NCI-H524 (cell line): ENCODE data around the gene NOD2.

Source experiments
- DNase-seq, 2 experiments: peaks; one replicate each; lab custom pipeline; 2025; lab: John Stamatoyannopoulos, UW

Gene NOD2

GRCh38 chr16:50717494-50717893, 24.1 kb downstream of the NOD2 start:
- no peak for DNase-seq

GRCh38 chr16:50718061-50718760, 24.8 kb downstream of the NOD2 start:
- no peak for DNase-seq

DNA sequence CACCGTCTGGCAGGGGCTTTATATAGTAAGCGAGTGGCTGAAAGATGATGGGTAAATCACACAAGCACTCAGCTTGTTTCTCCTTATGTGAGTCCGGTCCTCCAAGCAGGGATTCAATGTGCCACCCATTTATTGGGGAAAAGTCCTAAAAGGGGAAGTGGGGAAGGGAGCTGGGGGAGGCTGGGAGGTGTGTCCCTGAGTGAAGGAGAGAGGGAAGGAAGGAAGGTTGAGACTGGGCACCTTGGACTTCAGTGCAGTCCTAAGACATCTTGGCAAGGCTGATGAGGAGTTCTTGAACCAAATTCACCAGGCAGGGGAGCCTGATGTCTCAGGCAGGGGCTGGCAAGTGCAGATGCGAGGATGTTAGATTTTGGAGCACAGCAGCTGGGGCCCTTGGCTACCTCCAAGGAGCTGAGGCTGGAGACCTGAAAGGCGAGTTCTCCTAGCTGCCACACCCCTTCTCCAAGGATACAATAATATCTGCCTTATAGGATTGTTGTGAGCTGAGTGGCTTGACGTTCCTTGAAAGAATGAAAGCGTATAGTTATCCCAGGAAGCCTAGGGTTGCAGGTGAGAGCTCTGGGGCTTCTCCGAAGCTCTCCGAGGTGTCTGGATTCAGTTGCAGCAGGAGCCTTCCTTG, 25.5 kb downstream of the NOD2 start:
- peak; percentile 17 to 69 for DNase-seq

GRCh38 chr16:50719401-50720337, 26.3 kb downstream of the NOD2 start:
- no peak for DNase-seq

- no peak for DNase-seq
These were observed 28.4 kb downstream of the NOD2 start for GRCh38 chr16:50721549-50722404.

- no peak for DNase-seq
These were observed 29.0 kb downstream of the NOD2 start for GRCh38 chr16:50722405-50722737.

DNA sequence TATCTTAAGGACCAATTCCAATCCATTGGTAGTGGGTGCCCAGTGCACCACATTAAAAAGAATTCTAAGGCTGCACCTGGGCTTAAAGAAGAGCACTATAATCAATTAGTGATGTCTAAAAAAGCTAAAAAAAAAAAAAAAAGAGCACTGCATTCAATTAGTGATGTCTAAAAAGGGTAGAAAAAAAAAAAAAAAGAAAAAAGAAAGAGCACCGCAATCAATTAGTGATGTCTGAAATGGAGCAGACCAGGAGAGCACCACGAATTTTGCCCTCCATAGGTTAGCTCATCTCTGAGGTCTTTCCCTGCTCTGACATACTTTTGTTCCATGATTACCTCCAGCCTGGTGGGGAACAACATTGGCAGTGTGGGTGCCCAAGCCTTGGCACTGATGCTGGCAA, 29.6 kb downstream of the NOD2 start:
- DNase-seq, result no peak

DNA sequence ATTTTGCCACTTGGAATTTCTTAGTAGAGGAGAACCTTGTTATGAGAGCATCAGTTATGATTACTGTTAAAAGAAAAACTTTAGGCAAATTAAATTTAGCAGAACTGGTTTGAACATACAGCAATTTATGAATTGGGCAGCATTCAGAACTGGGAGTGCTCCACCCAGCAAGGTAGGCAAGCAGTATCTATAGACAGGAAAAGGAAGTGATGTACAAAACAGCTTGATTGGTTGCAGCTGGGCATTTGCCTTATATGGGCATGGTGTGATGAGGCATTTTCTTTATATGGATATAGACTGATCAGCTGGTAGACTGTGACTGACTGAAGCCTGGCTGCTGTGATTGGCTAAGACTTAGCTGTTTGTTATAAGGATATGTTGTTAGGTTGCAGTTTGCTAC, 30.9 kb downstream of the NOD2 start:
- DNase-seq, result no peak

- no peak for DNase-seq
These were observed 38.0 kb downstream of the NOD2 start for GRCh38 chr16:50731130-50731988.

GRCh38 chr16:50731989-50732832, 38.8 kb downstream of the NOD2 start:
- DNase-seq, result no peak

GRCh38 chr16:50733468-50733867, 40.1 kb downstream of the NOD2 start:
- no peak for DNase-seq

GRCh38 chr16:50735629-50736122, 42.3 kb downstream of the NOD2 start:
- no peak for DNase-seq

GRCh38 chr16:50736448-50736847, 43.0 kb downstream of the NOD2 start:
- DNase-seq, result no peak

GRCh38 chr16:50737420-50737959, 44.1 kb downstream of the NOD2 start:
- no peak for DNase-seq

DNA sequence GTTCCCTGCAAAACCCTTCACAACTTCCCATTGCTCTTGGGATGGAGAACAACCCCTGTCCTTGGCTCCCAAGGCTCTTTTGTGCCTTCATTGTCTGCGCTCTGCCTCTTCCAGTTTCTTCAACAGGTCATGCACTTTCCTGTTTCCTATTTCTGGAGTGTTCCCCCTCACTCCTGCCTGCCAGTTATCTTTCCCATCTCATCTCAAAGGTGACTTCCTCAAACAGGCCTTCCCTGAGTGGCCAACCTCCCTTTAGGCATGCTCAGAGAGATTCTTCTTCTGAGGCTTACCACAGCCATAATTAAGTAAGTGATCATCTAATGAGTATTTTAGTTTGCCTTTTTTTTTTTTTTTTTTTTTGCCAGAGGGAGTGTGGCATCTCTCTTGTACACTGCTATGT, 45.6 kb downstream of the NOD2 start:
- no peak for DNase-seq

DNA sequence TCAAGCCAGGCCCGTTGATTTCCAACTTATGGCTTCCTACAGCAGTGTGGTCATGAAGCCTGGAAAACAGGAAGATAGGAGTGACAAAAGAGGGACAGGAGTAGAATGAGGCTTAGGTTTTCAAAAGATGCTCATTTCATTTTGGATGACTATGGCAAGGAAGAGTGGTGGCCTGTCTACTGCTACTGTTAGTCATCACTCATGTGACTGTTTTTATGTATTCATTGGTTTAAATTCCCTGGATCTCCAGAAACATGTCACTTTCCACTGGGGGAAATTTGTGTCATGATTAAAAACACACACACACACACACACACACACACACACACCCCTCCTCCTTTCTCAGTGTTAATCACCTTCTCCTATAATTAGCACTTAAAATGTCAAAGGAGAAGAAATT, 47.3 kb downstream of the NOD2 start:
- no peak for DNase-seq

GRCh38 chr16:50741225-50741780, 47.9 kb downstream of the NOD2 start:
- DNase-seq, result peak; percentile 21 to 52

- DNase-seq, result peak; percentile 99 to 100
These were observed 48.6 kb downstream of the NOD2 start, which contains the start of gene CYLD for GRCh38 chr16:50741781-50742575. Gene CYLD (plus strand): TSS chr16:50742086. CDS start chr16:50749699, 7,613 bp downstream.
